Caco-2 (cell line): Measurements from ENCODE around the gene SPPL2B. TPM values are rescaled to one million over a fixed set of nuclear protein-coding genes. Genes with fewer than 3 reads are reported as not detected.

Source experiments
- BruUV-seq: library from RNA; stranded (reverse); fragments of 400-500 nt; replicated peaks from 2 replicates; lab custom pipeline; 2021; lab: Mats Ljungman, UMichigan
- CTCF ChIA-PET: fragments of 300-600 bp; sonication (Branson Sonifier 250); formaldehyde crosslinking; loops from one replicate; lab custom pipeline; 2022; ENCODE audit warnings: antibody characterized with exemption; lab: Charles Lee
- POLR2A ChIA-PET: fragments of 300-600 bp; sonication (Branson Sonifier 250); formaldehyde crosslinking; loops from one replicate; lab custom pipeline; 2022; ENCODE audit warnings: antibody characterized with exemption; lab: Charles Lee
- DNase-seq, 2 experiments: peaks; one replicate each; pipeline versions ENCODE4 v3.0.0 to v3.0.0-alpha.2; 2020 to 2022
- H3K27me3 ChIP-seq: replicated peaks from 2 replicates; pipeline ENCODE4 v1.6.0; 2011; ENCODE audit warnings: low read length; ENCODE audit not compliant: control insufficient read depth, insufficient read depth
- H3K36me3 ChIP-seq: 2 replicates; pipeline ENCODE4 v1.5.1; 2011; ENCODE audit warnings: low read length; ENCODE audit not compliant: control insufficient read depth, insufficient read depth
- H3K4me1 ChIP-seq: fragments of 250-450 bp; sonication (Bioruptor Pico); 2 replicates; pipeline ENCODE4 v1.5.1; 2020; ENCODE audit warnings: mild to moderate bottlenecking
- H3K4me3 ChIP-seq: 2 replicates; pipeline ENCODE4 v1.5.1; 2011; ENCODE audit warnings: low read depth, mild to moderate bottlenecking, control low read depth, low read length
- H3K9me3 ChIP-seq: fragments of 250-450 bp; sonication (Bioruptor Pico); 2 replicates; pipeline ENCODE4 v1.5.1; 2020; ENCODE audit warnings: mild to moderate bottlenecking, moderate library complexity
- H3K27ac Mint-ChIP-seq: one replicate; pipeline ENCODE4 v1.8.0; 2022; ENCODE audit warnings: mixed read lengths; ENCODE audit not compliant: unreplicated experiment
- H3K27me3 Mint-ChIP-seq: one replicate; pipeline ENCODE4 v1.8.0; 2022; ENCODE audit warnings: mixed read lengths; ENCODE audit not compliant: insufficient read depth, unreplicated experiment
- H3K36me3 Mint-ChIP-seq: one replicate; pipeline ENCODE4 v1.8.0; 2022; ENCODE audit warnings: mild to moderate bottlenecking, mixed read lengths; ENCODE audit not compliant: insufficient read depth, unreplicated experiment
- H3K4me1 Mint-ChIP-seq: one replicate; pipeline ENCODE4 v1.8.0; 2022; ENCODE audit warnings: low read depth, mixed read lengths; ENCODE audit not compliant: unreplicated experiment
- H3K4me3 Mint-ChIP-seq: one replicate; pipeline ENCODE4 v1.8.0; 2022; ENCODE audit warnings: mild to moderate bottlenecking, moderate library complexity, mixed read lengths; ENCODE audit not compliant: unreplicated experiment
- H3K9me3 Mint-ChIP-seq: one replicate; pipeline ENCODE4 v1.8.0; 2022; ENCODE audit warnings: mixed read lengths; ENCODE audit not compliant: unreplicated experiment
- CTCF ChIP-seq, 2 experiments: fragments of 200-600 bp in 1 of 2; IDR thresholded peaks; 1 replicate in 1 of 2; 2 replicates in 1 of 2; pipeline versions ENCODE4 v1.5.1 to v1.8.0; 2011 to 2022; ENCODE audit warnings: antibody characterized with exemption in 1 of 2, control low read depth in 1 of 2, inconsistent platforms in 1 of 2, low read depth in 1 of 2, low read length in 1 of 2, mild to moderate bottlenecking in 1 of 2, moderate library complexity in 1 of 2; ENCODE audit not compliant: insufficient read depth in 1 of 2, severe bottlenecking in 1 of 2, unreplicated experiment in 1 of 2
- intact Hi-C: fragments of 100-400 bp; cut with micrococcal nuclease; formaldehyde crosslinking; loops from one replicate; pipeline ENCODE4 v1.10.0; 2022; ENCODE audit not compliant: unreplicated experiment
- total RNA-seq: library from RNA; stranded (reverse); gene quantifications from 2 replicates; pipeline ENCODE4 v1.2.3, GENCODE V29; 2022

SPPL2B gene
- total RNA-seq, 1 experiment from 2014 or later = 92.3 TPM

- BruUV-seq = no TSS peak
Measured at GRCh38 chr19:2332341-2333026, 4.0 kb downstream of the SPPL2B start.

GRCh38 chr19:2333027-2333806, 4.7 kb downstream of the SPPL2B start:
- Histone ChIP-seq H3K9me3 (peaks cover 2% of the 10 kb centered on the region; the same call in 1 of the 2 replicates), H3K27me3 (no peaks in the 10 kb centered on the region), H3K4me3 (no peak overlapping the region), H3K36me3 (peaks cover 4% of the 10 kb centered on the region), H3K4me1 (peaks cover 45% of the 10 kb centered on the region)
- no TSS peak for BruUV-seq
- Mint-ChIP-seq H3K9me3 (no peaks in the 10 kb centered on the region), H3K27ac (peak overlapping the region; percentile 61), H3K36me3 (peaks cover 48% of the 10 kb centered on the region), H3K27me3 (no peaks in the 10 kb centered on the region), H3K4me3 (peak overlapping the region; percentile 16), H3K4me1 (peaks cover 48% of the 10 kb centered on the region)
- intact Hi-C loops = no loop called here
- DNase-seq = no peak
- TF ChIP-seq CTCF (IDR thresholded peaks at IDR 0.05; ENCODE audit: insufficient read depth in 1 of 2, low read depth in 1 of 2, low read length in 1 of 2, severe bottlenecking in 1 of 2, unreplicated experiment in 1 of 2) = no peak
- POLR2A ChIA-PET = no interaction called here
- CTCF ChIA-PET = no interaction called here

More at GRCh38 chr19:2332341-2333026, 4.0 kb downstream of the SPPL2B start:
- no peaks in the 10 kb centered on the region for H3K27me3 ChIP-seq
- ChIA-PET POLR2A (no interaction called here), CTCF (interaction anchor here (0.8 kb wide), 1 partner anchor 58 kb away, joined by 3 read pairs; no protein-coding TSS in a partner anchor)
- TF ChIP-seq CTCF (IDR thresholded peaks at IDR 0.05; ENCODE audit: insufficient read depth in 1 of 2, low read depth in 1 of 2, low read length in 1 of 2, severe bottlenecking in 1 of 2, unreplicated experiment in 1 of 2) = no peak
- Mint-ChIP-seq H3K27me3 (no peaks in the 10 kb centered on the region), H3K27ac (no peak overlapping the region), H3K4me3 (no peak overlapping the region), H3K4me1 (peaks cover 45% of the 10 kb centered on the region), H3K36me3 (peaks cover 56% of the 10 kb centered on the region), H3K9me3 (no peaks in the 10 kb centered on the region)
- no peak for DNase-seq
- no peak overlapping the region for H3K4me3 ChIP-seq
- H3K4me1 ChIP-seq = peaks cover 44% of the 10 kb centered on the region
- H3K9me3 ChIP-seq = peaks cover 2% of the 10 kb centered on the region; the same call in 1 of the 2 replicates
- peaks cover 4% of the 10 kb centered on the region for H3K36me3 ChIP-seq
- intact Hi-C loops = no loop called here

- no peaks in the 10 kb centered on the region for H3K9me3 Mint-ChIP-seq
- Histone ChIP-seq H3K9me3 (peaks cover 2% of the 10 kb centered on the region; the same call in 1 of the 2 replicates), H3K27me3 (no peaks in the 10 kb centered on the region), H3K4me1 (peaks cover 45% of the 10 kb centered on the region), H3K4me3 (no peak overlapping the region), H3K36me3 (peaks cover 4% of the 10 kb centered on the region)
- H3K4me1 Mint-ChIP-seq = peaks cover 48% of the 10 kb centered on the region
- intact Hi-C loops = no loop called here
- TF ChIP-seq CTCF (IDR thresholded peaks at IDR 0.05; ENCODE audit: insufficient read depth in 1 of 2, low read depth in 1 of 2, low read length in 1 of 2, severe bottlenecking in 1 of 2, unreplicated experiment in 1 of 2) = peak in 1 of 2 experiments; percentile 20
- H3K4me3 Mint-ChIP-seq = peak overlapping the region; percentile 16
- BruUV-seq = no TSS peak
- CTCF ChIA-PET = interaction anchor here (0.6 kb wide), 1 partner anchor 26 kb away, joined by 3 read pairs; no protein-coding TSS in a partner anchor
- peak overlapping the region; percentile 61 for H3K27ac Mint-ChIP-seq
- POLR2A ChIA-PET = no interaction called here
- H3K36me3 Mint-ChIP-seq = peaks cover 42% of the 10 kb centered on the region
- H3K27me3 Mint-ChIP-seq = no peaks in the 10 kb centered on the region
- DNase-seq = no peak
Measured at GRCh38 chr19:2333807-2334211, 5.3 kb downstream of the SPPL2B start.
